Measurements from ENCODE around the gene SORT1. TPM values are rescaled to one million over a fixed set of nuclear protein-coding genes. Genes with fewer than 3 reads are reported as not detected.

The SORT1 gene
- total and polyA plus RNA-seq, 2 of the 13 experiments (the other 11 are each of a cell fraction or from before 2014, with no cell fraction given): 32.4 to 93.0 TPM

DNA sequence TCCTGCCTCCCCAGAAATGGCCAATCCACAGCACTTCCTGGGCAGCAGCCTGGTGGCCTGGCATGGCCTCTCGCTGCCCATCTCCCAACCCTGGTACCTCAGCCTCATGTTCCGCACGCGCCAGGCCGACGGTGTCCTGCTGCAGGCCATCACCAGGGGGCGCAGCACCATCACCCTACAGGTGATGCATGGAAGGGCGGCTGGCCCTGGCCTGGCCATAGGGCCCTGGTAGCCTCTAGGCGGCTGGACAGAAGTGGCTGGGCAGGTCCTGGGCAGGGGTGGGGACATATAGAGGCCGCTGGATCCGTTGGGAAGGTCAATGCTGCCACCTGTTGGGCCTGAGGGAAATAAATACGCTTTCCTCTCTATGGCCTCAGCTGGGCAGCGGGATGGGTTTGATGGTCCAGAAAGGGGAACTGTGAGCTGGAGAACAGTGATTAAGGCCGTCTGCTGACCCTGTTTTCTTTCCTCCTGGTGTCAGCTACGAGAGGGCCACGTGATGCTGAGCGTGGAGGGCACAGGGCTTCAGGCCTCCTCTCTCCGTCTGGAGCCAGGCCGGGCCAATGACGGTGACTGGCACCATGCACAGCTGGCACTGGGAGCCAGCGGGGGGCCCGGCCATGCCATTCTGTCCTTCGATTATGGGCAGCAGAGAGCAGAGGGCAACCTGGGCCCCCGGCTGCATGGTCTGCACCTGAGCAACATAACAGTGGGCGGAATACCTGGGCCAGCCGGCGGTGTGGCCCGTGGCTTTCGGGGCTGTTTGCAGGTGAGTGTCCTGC lies 133.9 kb downstream of the SORT1 start (continued):
- TF ChIP-seq, protein P1, sequence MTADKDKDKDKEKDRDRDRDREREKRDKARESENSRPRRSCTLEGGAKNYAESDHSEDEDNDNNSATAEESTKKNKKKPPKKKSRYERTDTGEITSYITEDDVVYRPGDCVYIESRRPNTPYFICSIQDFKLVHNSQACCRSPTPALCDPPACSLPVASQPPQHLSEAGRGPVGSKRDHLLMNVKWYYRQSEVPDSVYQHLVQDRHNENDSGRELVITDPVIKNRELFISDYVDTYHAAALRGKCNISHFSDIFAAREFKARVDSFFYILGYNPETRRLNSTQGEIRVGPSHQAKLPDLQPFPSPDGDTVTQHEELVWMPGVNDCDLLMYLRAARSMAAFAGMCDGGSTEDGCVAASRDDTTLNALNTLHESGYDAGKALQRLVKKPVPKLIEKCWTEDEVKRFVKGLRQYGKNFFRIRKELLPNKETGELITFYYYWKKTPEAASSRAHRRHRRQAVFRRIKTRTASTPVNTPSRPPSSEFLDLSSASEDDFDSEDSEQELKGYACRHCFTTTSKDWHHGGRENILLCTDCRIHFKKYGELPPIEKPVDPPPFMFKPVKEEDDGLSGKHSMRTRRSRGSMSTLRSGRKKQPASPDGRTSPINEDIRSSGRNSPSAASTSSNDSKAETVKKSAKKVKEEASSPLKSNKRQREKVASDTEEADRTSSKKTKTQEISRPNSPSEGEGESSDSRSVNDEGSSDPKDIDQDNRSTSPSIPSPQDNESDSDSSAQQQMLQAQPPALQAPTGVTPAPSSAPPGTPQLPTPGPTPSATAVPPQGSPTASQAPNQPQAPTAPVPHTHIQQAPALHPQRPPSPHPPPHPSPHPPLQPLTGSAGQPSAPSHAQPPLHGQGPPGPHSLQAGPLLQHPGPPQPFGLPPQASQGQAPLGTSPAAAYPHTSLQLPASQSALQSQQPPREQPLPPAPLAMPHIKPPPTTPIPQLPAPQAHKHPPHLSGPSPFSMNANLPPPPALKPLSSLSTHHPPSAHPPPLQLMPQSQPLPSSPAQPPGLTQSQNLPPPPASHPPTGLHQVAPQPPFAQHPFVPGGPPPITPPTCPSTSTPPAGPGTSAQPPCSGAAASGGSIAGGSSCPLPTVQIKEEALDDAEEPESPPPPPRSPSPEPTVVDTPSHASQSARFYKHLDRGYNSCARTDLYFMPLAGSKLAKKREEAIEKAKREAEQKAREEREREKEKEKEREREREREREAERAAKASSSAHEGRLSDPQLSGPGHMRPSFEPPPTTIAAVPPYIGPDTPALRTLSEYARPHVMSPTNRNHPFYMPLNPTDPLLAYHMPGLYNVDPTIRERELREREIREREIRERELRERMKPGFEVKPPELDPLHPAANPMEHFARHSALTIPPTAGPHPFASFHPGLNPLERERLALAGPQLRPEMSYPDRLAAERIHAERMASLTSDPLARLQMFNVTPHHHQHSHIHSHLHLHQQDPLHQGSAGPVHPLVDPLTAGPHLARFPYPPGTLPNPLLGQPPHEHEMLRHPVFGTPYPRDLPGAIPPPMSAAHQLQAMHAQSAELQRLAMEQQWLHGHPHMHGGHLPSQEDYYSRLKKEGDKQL (CRISPR knock-in tag; IDR thresholded peaks at IDR 0.05; ENCODE audit: low read depth): no peak; the same call in 1 of the 2 replicates
- TF ChIP-seq NFIB (CRISPR knock-in tag; IDR thresholded peaks at IDR 0.05; ENCODE audit: borderline replicate concordance): no peak
- 0 out of 2 replicates have a peak, but pooled peaks have one; percentile 33 for TF ChIP-seq TP53 (CRISPR knock-in tag; conservative IDR thresholded peaks at IDR 0.05)
- peak; percentile 90 for TF ChIP-seq HDAC1 (CRISPR knock-in tag; IDR thresholded peaks at IDR 0.05)
- peak; percentile 91 for TF ChIP-seq HDAC2 (CRISPR knock-in tag; IDR thresholded peaks at IDR 0.05)
- TF ChIP-seq, protein P2, sequence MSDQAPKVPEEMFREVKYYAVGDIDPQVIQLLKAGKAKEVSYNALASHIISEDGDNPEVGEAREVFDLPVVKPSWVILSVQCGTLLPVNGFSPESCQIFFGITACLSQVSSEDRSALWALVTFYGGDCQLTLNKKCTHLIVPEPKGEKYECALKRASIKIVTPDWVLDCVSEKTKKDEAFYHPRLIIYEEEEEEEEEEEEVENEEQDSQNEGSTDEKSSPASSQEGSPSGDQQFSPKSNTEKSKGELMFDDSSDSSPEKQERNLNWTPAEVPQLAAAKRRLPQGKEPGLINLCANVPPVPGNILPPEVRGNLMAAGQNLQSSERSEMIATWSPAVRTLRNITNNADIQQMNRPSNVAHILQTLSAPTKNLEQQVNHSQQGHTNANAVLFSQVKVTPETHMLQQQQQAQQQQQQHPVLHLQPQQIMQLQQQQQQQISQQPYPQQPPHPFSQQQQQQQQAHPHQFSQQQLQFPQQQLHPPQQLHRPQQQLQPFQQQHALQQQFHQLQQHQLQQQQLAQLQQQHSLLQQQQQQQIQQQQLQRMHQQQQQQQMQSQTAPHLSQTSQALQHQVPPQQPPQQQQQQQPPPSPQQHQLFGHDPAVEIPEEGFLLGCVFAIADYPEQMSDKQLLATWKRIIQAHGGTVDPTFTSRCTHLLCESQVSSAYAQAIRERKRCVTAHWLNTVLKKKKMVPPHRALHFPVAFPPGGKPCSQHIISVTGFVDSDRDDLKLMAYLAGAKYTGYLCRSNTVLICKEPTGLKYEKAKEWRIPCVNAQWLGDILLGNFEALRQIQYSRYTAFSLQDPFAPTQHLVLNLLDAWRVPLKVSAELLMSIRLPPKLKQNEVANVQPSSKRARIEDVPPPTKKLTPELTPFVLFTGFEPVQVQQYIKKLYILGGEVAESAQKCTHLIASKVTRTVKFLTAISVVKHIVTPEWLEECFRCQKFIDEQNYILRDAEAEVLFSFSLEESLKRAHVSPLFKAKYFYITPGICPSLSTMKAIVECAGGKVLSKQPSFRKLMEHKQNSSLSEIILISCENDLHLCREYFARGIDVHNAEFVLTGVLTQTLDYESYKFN (CRISPR knock-in tag; conservative IDR thresholded peaks at IDR 0.05): peak; percentile 55
- TF ChIP-seq ZMYM4 (CRISPR knock-in tag; IDR thresholded peaks at IDR 0.05): peak; percentile 83
- TF ChIP-seq, protein P3, sequence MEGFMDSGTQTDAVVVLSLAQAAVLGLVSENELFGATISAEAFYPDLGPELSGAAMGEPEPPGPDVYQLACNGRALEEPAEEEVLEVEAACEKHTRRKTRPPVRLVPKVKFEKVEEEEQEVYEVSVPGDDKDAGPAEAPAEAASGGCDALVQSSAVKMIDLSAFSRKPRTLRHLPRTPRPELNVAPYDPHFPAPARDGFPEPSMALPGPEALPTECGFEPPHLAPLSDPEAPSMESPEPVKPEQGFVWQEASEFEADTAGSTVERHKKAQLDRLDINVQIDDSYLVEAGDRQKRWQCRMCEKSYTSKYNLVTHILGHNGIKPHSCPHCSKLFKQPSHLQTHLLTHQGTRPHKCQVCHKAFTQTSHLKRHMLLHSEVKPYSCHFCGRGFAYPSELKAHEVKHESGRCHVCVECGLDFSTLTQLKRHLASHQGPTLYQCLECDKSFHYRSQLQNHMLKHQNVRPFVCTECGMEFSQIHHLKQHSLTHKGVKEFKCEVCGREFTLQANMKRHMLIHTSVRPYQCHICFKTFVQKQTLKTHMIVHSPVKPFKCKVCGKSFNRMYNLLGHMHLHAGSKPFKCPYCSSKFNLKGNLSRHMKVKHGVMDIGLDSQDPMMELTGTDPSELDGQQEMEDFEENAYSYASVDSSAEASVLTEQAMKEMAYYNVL (CRISPR knock-in tag; IDR thresholded peaks at IDR 0.05; ENCODE audit: borderline replicate concordance): peak; percentile 73; the same call in 1 of the 2 replicates
- TF ChIP-seq, protein P4, sequence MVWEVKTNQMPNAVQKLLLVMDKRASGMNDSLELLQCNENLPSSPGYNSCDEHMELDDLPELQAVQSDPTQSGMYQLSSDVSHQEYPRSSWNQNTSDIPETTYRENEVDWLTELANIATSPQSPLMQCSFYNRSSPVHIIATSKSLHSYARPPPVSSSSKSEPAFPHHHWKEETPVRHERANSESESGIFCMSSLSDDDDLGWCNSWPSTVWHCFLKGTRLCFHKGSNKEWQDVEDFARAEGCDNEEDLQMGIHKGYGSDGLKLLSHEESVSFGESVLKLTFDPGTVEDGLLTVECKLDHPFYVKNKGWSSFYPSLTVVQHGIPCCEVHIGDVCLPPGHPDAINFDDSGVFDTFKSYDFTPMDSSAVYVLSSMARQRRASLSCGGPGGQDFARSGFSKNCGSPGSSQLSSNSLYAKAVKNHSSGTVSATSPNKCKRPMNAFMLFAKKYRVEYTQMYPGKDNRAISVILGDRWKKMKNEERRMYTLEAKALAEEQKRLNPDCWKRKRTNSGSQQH (CRISPR knock-in tag; IDR thresholded peaks at IDR 0.05; ENCODE audit: low read depth): 0 out of 2 replicates have a peak, but pooled peaks have one; percentile 56
- no peak for TF ChIP-seq EHMT2 (IDR thresholded peaks at IDR 0.05; ENCODE audit: borderline replicate concordance, low read depth, low read length)
